Neuronal stem cell (in vitro differentiated cells): ENCODE results near the gene FBLN1.

Experiments
- DNase-seq: peaks from one replicate; pipeline ENCODE4 v3.0.0-alpha.2; 2013; ENCODE audit warnings: low spot score
- H2AFZ ChIP-seq: one replicate; pipeline ENCODE4 v1.6.1; 2013; ENCODE audit warnings: mild to moderate bottlenecking, low read length, inconsistent platforms
- H2AK5ac ChIP-seq: 2 replicates; pipeline ENCODE4 v1.6.1; 2013; ENCODE audit warnings: low read depth, mild to moderate bottlenecking, inconsistent platforms, low read length, moderate library complexity, mixed read lengths
- H2BK120ac ChIP-seq: 2 replicates; pipeline ENCODE4 v1.6.1; 2013; ENCODE audit warnings: low read depth, mild to moderate bottlenecking, inconsistent platforms, low read length, moderate library complexity, mixed read lengths
- H2BK12ac ChIP-seq: one replicate; pipeline ENCODE4 v1.6.1; 2013; ENCODE audit warnings: low read length, inconsistent platforms
- H2BK15ac ChIP-seq: 2 replicates; pipeline ENCODE4 v1.6.1; 2013; ENCODE audit warnings: mild to moderate bottlenecking, low read length, inconsistent platforms, mixed read lengths
- H2BK5ac ChIP-seq: one replicate; pipeline ENCODE4 v1.6.1; 2013; ENCODE audit warnings: inconsistent platforms, mild to moderate bottlenecking, low read length, moderate library complexity
- H3K14ac ChIP-seq: one replicate; pipeline ENCODE4 v1.6.1; 2013; ENCODE audit warnings: low read length, inconsistent platforms
- H3K18ac ChIP-seq: 2 replicates; pipeline ENCODE4 v1.6.1; 2013; ENCODE audit warnings: low read length, inconsistent platforms
- H3K23ac ChIP-seq: 2 replicates; pipeline ENCODE4 v1.6.1; 2013; ENCODE audit warnings: low read depth, mild to moderate bottlenecking, mixed read lengths, low read length, inconsistent platforms; ENCODE audit not compliant: poor library complexity
- H3K27ac ChIP-seq: replicated peaks from 3 replicates; pipeline ENCODE4 v1.5.1; 2013; ENCODE audit warnings: low read length, inconsistent platforms
- H3K27me3 ChIP-seq, 3 experiments: 2 replicates each; pipeline ENCODE4 v1.6.1; 2013; ENCODE audit warnings: low read length in 3 of 3, mild to moderate bottlenecking in 2 of 3, inconsistent platforms in 1 of 3, low read depth in 1 of 3, mixed read lengths in 1 of 3, moderate library complexity in 1 of 3; ENCODE audit not compliant: control insufficient read depth in 3 of 3, insufficient read depth in 3 of 3
- H3K36me3 ChIP-seq, 2 donors: replicated peaks in 1 of 2; 2 replicates each; pipeline ENCODE4 v1.6.1; 2013; ENCODE audit warnings: low read length in 2 of 2; ENCODE audit not compliant: control insufficient read depth in 2 of 2, insufficient read depth in 2 of 2
- H3K4ac ChIP-seq: 2 replicates; pipeline ENCODE4 v1.6.1; 2013; ENCODE audit warnings: inconsistent platforms, mild to moderate bottlenecking, low read length, moderate library complexity
- H3K4me1 ChIP-seq, 2 donors: 1 replicate in 1 of 2; 2 replicates in 1 of 2; pipeline ENCODE4 v1.6.1; 2013; ENCODE audit warnings: low read length in 2 of 2, low read depth in 1 of 2; ENCODE audit not compliant: control insufficient read depth in 2 of 2, insufficient read depth in 1 of 2
- H3K4me2 ChIP-seq: one replicate; pipeline ENCODE4 v1.6.1; 2013; ENCODE audit warnings: mild to moderate bottlenecking, low read length, inconsistent platforms; ENCODE audit not compliant: insufficient read depth, poor library complexity, severe bottlenecking
- H3K4me3 ChIP-seq, 2 donors: 2 replicates each; pipeline ENCODE4 v1.5.1; 2013; ENCODE audit warnings: low read length in 2 of 2, mild to moderate bottlenecking in 2 of 2, inconsistent platforms in 1 of 2, moderate library complexity in 1 of 2
- H3K79me1 ChIP-seq: one replicate; pipeline ENCODE4 v1.6.1; 2013; ENCODE audit warnings: low read depth, mild to moderate bottlenecking, inconsistent platforms, low read length, moderate library complexity
- H3K9ac ChIP-seq: one replicate; pipeline ENCODE4 v1.6.1; 2013; ENCODE audit warnings: mild to moderate bottlenecking, low read depth, low read length, inconsistent platforms; ENCODE audit not compliant: poor library complexity
- H3K9me3 ChIP-seq, 2 donors: replicated peaks in 1 of 2; 2 replicates each; pipeline versions ENCODE3 to v1.6.1; 2013; ENCODE audit warnings: low read length in 2 of 2, mild to moderate bottlenecking in 2 of 2, inconsistent platforms in 1 of 2, low read depth in 1 of 2, mixed read lengths in 1 of 2, moderate library complexity in 1 of 2; ENCODE audit not compliant: control insufficient read depth in 2 of 2, insufficient read depth in 1 of 2
- H4K8ac ChIP-seq: one replicate; pipeline ENCODE4 v1.6.1; 2013; ENCODE audit warnings: low read depth, mild to moderate bottlenecking, inconsistent platforms, low read length, moderate library complexity
- H4K91ac ChIP-seq: one replicate; pipeline ENCODE4 v1.6.1; 2013; ENCODE audit warnings: low read length, low read depth, mild to moderate bottlenecking, inconsistent platforms; ENCODE audit not compliant: poor library complexity
- WGBS, 2 donors: extraction: QIAGEN DNeasy Blood & Tissue Kit; methylation state at CpG; one replicate each; pipeline ENCODE4 v1.1.7; 2013; ENCODE audit warnings: missing lambda C conversion rate in 2 of 2, mixed read lengths in 1 of 2; ENCODE audit not compliant: insufficient read length in 2 of 2, insufficient replicate concordance in 1 of 2; ENCODE audit errors: extremely low coverage in 2 of 2; 5-methylcytosine and 5-hydroxymethylcytosine counted together

The FBLN1 gene

GRCh38 chr22:45516923-45517675, 14.4 kb downstream of the FBLN1 start:
- no peak overlapping the region for H2BK120ac ChIP-seq
- H3K36me3 ChIP-seq: peaks cover 4 to 46% of the 10 kb centered on the region in 2 donors
- H3K4me1 ChIP-seq: peaks cover 0 to 35% of the 10 kb centered on the region in 2 donors
- H3K4ac ChIP-seq: no peak overlapping the region
- H3K27me3 ChIP-seq: no peaks in the 10 kb centered on the region
- peaks cover 21% of the 10 kb centered on the region for H3K79me1 ChIP-seq
- H2AFZ ChIP-seq: no peak overlapping the region
- no peak overlapping the region for H2BK5ac ChIP-seq
- H3K27ac ChIP-seq: no peak overlapping the region
- H2BK12ac ChIP-seq: peak overlapping the region; percentile 14
- H3K9me3 ChIP-seq: no peaks in the 10 kb centered on the region
- H4K91ac ChIP-seq: no peak overlapping the region
- no peak overlapping the region for H3K4me2 ChIP-seq
- H3K4me3 ChIP-seq: no peak overlapping the region
- H2AK5ac ChIP-seq: no peak overlapping the region
- H2BK15ac ChIP-seq: no peak overlapping the region
- H4K8ac ChIP-seq: no peak overlapping the region
- H3K9ac ChIP-seq: no peak overlapping the region
- H3K18ac ChIP-seq: peak overlapping the region; percentile 54
- no peak for DNase-seq
- no peak overlapping the region for H3K14ac ChIP-seq
- WGBS, 2 donors: no CpG with 5 or more reads among the region's 18 CpGs
- H3K23ac ChIP-seq: no peak overlapping the region

DNA sequence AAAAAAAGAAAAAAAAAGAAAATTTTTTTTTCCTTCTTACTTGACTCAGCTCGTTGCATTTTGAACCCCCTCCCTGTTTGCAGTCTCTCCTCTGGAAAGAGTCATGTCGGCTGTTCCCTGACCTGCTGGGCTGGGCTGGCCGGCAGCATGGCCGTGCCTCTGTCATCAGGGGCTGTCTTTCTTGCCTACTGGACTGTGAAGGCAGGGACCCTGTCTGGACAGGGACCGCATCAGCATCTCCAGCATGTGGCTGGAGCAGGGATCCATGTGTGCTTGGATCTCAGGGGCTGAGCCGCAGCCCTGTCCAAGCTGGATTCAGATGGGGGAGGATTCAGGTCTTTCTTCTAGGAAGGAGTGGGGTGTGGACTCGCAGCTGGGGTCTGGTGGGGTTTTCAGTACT, 15.5 kb downstream of the FBLN1 start:
- Histone ChIP-seq H2AFZ (no peak overlapping the region), H3K18ac (peak overlapping the region; percentile 87), H3K79me1 (peaks cover 21% of the 10 kb centered on the region), H3K4me2 (no peak overlapping the region), H3K4ac (no peak overlapping the region), H2BK12ac (peak overlapping the region; percentile 92), H2BK15ac (peak overlapping the region; percentile 27), H4K91ac (no peak overlapping the region), H3K9ac (peak overlapping the region; percentile 72), H2BK120ac (no peak overlapping the region), H3K23ac (peak overlapping the region; percentile 77), H3K36me3 (peaks cover 10 to 56% of the 10 kb centered on the region in 2 donors), H2BK5ac (peak overlapping the region; percentile 16), H3K4me3 (no peak overlapping the region), H4K8ac (no peak overlapping the region), H2AK5ac (peak overlapping the region; percentile 95), H3K27me3 (no peaks in the 10 kb centered on the region), H3K27ac (no peak overlapping the region), H3K9me3 (no peaks in the 10 kb centered on the region), H3K4me1 (peaks cover 0 to 30% of the 10 kb centered on the region in 2 donors), H3K14ac (peak overlapping the region; percentile 31)
- no peak for DNase-seq
- WGBS, 2 donors: no CpG with 5 or more reads among the region's 7 CpGs

DNA sequence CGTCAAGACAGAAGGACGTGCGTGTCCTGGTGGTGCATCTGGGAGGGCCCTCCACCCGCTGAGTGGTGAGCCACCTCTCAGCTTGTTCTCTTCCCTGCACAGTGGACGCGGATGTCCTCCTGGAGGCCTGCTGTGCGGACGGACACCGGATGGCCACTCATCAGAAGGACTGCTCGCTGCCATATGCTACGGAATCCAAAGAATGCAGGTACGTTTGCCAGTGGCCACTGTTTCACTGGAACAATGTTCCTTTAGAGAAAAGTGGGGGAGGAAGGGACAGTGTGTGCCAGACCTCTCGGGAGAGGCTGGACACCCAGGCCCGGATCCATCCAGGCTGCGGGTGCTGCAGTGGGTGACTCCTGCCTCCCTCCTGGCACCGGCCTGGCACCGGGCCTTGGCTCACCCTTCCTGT, 15.9 kb downstream of the FBLN1 start:
- H2BK15ac ChIP-seq: peak overlapping the region; percentile 27
- H2BK120ac ChIP-seq: no peak overlapping the region
- peak overlapping the region; percentile 86 for H3K9ac ChIP-seq
- H3K4me3 ChIP-seq: no peak overlapping the region
- peak overlapping the region; percentile 94 for H3K18ac ChIP-seq
- H3K9me3 ChIP-seq: no peaks in the 10 kb centered on the region
- peaks cover 21% of the 10 kb centered on the region for H3K79me1 ChIP-seq
- no peak overlapping the region for H4K91ac ChIP-seq
- peak overlapping the region; percentile 16 for H2BK5ac ChIP-seq
- peak overlapping the region; percentile 77 for H3K23ac ChIP-seq
- DNase-seq: no peak
- H3K4me2 ChIP-seq: no peak overlapping the region
- peaks cover 10 to 59% of the 10 kb centered on the region in 2 donors for H3K36me3 ChIP-seq
- H3K14ac ChIP-seq: peak overlapping the region; percentile 39
- peak overlapping the region; percentile 95 for H2AK5ac ChIP-seq
- H2AFZ ChIP-seq: no peak overlapping the region
- no peak overlapping the region for H3K4ac ChIP-seq
- no peak overlapping the region for H2BK12ac ChIP-seq
- no CpG with 5 or more reads among the region's 17 CpGs for WGBS, 2 donors
- no peak overlapping the region for H4K8ac ChIP-seq
- no peak overlapping the region for H3K27ac ChIP-seq
- H3K27me3 ChIP-seq: no peaks in the 10 kb centered on the region
- peaks cover 0 to 30% of the 10 kb centered on the region in 2 donors for H3K4me1 ChIP-seq

DNA sequence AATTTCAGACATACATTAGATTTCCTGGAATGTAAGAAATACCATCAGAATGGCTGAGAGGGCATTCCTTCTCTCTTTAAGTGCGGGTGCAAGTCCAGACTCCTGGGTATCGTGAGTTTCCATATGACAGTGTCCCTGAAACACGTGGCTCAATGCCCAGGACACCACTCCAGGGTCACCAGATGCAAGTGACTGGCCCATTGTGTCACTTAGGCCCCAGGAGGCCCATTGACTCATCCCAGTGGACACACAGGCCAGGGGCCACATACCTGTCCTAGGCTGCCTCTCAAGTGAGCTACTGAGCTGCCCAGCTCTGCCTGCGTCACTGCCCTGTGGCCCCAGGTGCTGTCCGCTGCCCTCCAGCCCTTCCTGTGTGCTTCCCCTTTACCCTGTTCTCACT, 18.5 kb downstream of the FBLN1 start:
- H2BK15ac ChIP-seq: no peak overlapping the region
- H4K91ac ChIP-seq: no peak overlapping the region
- H2BK5ac ChIP-seq: no peak overlapping the region
- H3K27me3 ChIP-seq: no peaks in the 10 kb centered on the region
- no peak for DNase-seq
- H3K27ac ChIP-seq: no peak overlapping the region
- no peak overlapping the region for H3K4me2 ChIP-seq
- H3K79me1 ChIP-seq: peaks cover 8% of the 10 kb centered on the region
- H2BK120ac ChIP-seq: no peak overlapping the region
- H3K4me1 ChIP-seq: peaks cover 0 to 17% of the 10 kb centered on the region in 2 donors
- no peaks in the 10 kb centered on the region for H3K9me3 ChIP-seq
- peak overlapping the region in 1 of 2 donors; percentile 57 for H3K4me3 ChIP-seq
- H2AK5ac ChIP-seq: peak overlapping the region; percentile 65
- H2BK12ac ChIP-seq: no peak overlapping the region
- H4K8ac ChIP-seq: no peak overlapping the region
- no CpG with 5 or more reads among the region's 5 CpGs for WGBS, 2 donors
- H3K9ac ChIP-seq: peak overlapping the region; percentile 9
- H2AFZ ChIP-seq: no peak overlapping the region
- peaks cover 19 to 70% of the 10 kb centered on the region in 2 donors for H3K36me3 ChIP-seq
- H3K18ac ChIP-seq: peak overlapping the region; percentile 69
- no peak overlapping the region for H3K4ac ChIP-seq
- H3K14ac ChIP-seq: peak overlapping the region; percentile 25
- peak overlapping the region; percentile 34 for H3K23ac ChIP-seq
